Activated CD4-positive, alpha-beta T cell treated with anti-CD3 and anti-CD28 coated beads, Interleukin-2, amount 50 U/mL, for 24 hours (primary cell): ENCODE measurements around the gene IL1RAPL2.
"Not testable (repeated sequence)": the region's sequence is repeated elsewhere in the genome, so short reads cannot be mapped to it uniquely, and the experiment has no call there.

Source experiments
- DNase-seq, 2 donors: peaks; one replicate each; pipeline ENCODE4 v3.0.0-alpha.2; 2020; ENCODE audit warnings: low read depth in 1 of 2, low spot score in 1 of 2

The IL1RAPL2 gene

DNA sequence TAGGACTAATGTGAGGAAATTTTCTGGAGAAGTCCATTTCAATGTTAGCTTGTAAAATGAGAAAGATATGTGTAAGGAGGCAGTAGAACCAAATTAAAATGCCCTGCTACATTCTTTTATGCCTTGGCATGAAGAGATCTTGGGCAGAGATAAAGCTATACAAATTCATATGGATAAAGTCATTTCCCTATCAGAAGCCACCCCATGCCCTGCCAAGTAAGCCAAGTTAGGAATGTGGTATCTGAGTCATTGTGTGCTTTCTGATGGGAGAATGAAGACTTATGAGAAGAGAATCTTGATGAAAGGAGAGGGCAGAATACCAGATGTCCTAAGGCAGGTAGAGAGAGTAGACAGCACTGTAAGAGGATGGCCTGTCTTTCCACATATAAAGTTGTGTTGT, 570.8 kb downstream of the IL1RAPL2 start:
- no peak for DNase-seq

DNA sequence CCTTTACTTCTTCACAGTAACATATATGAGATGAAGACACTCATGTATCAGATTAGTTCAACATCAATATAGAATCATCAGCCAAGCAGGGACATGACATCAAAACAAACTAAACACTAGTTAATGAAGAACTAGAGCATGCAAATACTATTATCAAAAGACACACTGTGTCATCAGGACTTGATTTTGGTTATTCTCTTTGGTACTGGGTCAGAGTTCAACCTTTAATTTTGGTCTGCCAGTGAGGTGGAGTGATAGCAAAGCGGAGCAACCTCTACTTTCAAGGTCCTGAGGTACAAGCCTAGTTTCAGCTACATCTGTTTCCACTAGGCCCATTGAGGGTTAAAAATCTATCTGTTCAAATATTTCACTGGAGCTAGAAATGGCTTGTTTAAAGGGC, 584.0 kb downstream of the IL1RAPL2 start:
- no peak for DNase-seq

DNA sequence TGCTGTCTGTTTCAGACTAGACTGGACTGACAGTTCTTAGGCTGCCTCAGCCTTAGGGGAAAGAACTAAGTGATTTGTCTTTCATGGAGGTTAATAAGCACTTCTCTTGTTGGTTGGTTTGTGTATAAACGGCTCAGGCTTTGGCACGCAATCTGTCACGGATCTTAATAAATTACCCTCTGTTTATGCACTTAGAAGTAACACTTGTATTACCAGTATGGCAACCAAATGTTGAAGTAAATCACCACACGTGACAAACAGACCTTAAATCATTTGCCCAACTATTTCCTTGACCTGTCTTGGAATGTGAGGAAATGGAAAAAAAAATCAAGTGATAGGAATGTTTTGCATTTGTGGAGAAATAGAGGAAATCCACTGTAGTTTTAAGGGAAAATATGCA, 584.6 kb downstream of the IL1RAPL2 start:
- DNase-seq, result no peak

DNA sequence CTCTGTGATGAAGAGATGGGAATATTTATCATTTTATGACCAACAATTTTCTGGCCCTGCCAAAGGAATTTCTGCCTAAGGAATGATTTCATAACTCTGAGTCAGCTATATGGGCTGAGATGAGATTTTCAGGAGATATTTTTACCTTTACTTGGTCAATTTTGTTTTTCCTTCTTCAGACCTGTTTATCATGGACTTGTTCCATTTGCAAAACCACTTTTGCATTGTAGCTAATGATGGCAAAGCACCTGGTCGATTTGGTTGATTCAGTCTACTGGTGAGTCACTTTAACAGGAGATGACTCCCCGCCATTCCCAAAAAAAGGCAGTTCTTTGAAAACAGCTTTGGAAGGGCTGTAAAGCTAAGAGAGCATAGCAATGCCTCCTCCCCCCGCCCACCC, 601.2 kb downstream of the IL1RAPL2 start:
- DNase-seq, result no peak

DNA sequence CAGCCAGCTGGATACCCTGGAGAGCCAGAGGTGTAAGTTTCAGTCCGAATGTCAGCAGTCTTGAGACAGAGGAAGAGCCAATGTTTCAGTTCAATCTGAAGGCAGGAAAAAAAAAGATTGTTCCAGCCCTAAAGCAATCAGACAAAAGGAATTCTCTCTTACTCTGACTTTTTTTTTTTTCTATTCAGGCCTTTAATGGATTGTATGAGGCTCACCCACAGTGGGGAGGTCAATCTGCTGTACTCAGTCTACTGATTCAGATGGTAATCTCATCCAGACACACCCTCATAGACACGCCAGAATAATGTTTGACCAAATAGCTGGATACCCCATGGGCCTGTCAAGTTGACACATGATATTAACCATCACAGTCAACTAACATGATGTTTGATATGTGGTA, 602.6 kb downstream of the IL1RAPL2 start:
- DNase-seq, result no peak

DNA sequence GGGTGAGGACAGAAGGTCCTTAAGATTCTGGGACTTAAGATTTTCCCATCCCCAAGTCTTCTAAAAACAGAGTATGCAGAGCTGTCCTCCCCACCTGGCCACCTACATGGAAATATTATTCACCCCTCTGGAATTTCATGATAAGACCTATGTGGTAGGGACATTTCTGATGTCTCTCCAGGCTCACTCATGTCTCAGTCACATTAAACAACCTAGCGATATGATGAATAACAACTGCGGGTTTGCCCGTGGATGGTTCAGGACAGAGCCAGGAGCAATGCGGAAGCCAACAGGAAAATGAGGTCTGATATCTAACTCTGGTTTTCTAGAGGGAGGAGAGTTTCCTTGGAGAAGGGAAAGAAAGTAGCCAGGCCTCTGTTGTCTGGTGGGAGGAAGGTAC, 607.1 kb downstream of the IL1RAPL2 start:
- no peak for DNase-seq

DNA sequence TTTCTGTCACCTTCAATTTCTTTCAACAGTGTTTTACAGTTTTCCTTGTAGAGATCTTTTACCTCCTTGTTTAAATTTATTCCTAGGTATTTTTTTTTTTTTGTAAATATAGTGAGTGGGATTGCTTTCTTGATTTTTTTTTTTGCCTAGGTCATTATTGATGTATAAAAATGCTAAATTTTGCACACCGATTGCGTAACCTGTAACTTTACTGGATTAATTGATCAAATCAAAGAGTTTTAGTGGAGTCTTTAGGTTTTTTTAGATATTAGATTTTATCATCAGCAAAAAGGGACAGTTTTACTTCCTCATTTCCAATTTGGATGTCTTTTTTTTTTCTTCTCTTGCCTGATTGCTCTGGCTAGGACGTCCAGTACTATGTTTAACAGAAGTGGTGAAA, 613.6 kb downstream of the IL1RAPL2 start:
- DNase-seq, result no peak

DNA sequence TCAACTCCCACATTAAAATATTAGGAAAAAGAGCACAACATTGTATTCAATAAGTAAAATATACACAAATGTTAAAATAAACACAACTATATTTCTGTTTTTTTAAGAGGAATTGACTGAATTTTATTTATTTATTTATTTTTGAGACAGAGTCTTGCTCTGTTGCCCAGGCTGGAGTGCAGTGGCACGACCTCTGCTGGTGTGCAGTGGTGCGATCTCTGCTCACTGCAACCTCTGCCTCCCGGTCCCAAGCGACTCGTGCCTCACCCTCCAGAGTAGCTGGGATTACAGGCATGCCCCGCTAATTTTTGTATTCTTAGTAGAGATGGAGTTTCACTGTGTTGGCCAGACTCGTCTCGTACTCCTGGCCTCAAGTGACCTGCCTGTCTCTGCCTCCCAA, 623.1 kb downstream of the IL1RAPL2 start:
- DNase-seq, result no peak

DNA sequence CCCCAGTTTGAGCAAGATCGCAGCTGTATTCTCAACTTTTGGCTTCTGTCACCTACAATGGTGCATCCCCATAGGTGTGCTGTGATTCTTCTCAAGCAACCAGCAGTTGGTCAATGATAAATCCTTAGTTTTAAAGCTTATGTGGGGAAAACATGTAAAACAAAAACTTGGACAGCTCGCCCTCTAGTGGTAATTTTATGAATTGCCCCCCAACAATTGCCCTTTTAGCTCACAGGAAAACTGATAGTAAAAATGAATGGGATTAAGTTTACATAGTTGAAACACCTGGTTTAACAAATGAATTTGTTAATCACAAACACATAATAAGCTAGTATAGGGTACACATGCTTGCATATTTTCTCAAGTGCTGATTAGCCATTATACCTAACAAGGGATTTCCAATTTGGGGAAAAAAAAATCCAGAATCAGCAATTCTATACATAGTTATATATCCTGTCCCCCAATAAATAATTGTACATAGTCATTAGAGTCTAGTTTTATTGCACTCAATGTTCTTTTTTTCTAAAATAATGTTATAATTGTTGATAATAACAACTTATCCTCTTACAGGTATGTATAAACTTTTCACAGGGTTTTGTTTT, 624.4 kb downstream of the IL1RAPL2 start:
- no peak for DNase-seq

DNA sequence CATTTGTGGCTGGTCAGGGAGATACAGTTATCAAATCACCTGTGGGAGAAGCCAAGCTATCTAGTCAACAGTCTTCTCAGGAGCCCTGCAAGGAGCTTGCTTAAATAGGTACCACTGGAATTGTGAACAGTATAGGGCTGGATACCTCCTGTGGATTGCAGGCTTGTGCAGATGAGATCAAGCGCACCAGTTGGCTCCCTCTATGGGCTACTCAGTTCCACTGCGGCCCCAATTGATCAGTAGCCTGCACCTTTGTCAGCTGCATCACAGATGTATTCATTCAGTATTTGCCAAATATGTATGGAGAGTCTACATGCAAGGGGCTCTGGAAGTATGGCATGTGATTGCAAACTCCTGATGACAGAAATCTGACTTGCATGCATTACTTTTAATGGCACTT, 625.9 kb downstream of the IL1RAPL2 start:
- DNase-seq, result no peak

DNA sequence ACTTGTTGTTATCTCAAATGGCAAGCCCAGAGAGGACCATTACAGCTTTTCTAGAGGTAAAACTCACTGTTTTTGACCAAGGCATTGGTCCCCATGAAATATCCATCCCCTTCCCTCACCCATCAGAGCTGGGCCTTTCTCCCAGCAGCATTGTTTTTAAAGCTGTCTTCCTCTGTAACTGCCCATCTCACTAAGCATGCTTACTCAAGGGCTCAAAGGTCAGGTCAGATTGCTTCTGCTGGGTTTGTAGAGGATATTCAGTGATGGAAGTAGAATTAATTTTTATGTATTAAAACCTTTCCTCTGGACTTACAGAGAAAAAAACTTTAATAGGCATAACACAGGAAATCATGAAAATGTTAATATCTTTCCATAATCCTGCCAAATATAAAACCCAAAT, 643.4 kb downstream of the IL1RAPL2 start:
- DNase-seq, result no peak

DNA sequence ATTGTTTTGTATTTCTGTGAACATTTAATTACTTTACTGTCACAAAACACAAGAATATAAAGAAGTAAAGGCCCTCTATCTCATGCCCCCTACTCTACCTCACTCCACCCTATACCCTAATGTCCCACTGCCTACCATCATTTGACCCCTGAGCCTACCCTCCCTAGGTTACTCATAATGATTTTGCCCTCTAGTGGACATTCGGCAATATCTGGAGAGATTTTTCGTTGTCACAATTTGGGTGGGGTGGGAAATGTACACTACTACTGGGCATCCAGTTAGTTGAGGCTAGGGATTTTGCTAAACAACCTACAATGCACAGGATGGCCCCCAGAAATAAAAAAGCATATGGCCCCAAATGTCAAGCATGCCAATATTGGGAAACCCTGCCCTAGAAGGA, 644.3 kb downstream of the IL1RAPL2 start:
- no peak for DNase-seq

DNA sequence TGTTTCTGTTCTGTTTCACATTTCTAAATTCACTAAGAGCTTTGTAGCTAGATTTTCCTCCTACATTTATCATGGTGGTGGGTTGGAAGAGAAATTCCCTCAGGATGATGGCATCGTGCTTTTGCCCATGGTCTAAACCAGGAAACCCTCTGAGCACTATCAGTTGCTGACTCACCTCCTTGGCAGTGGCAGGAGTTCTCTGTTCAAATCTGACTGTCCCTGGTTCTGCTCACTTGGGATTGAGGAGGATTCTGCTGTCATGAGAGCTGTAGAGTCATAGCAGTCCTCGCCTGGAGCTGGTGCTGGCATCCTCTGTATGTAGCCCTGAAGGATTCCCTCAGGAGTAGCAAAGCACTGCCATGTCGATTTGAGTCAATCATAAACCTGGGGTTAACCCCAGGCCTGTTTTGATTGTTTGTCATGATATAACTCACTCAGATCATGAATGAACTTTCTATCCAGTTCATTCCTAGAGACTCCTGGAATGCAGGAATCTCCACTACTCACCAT, 645.1 kb downstream of the IL1RAPL2 start:
- DNase-seq, result no peak

DNA sequence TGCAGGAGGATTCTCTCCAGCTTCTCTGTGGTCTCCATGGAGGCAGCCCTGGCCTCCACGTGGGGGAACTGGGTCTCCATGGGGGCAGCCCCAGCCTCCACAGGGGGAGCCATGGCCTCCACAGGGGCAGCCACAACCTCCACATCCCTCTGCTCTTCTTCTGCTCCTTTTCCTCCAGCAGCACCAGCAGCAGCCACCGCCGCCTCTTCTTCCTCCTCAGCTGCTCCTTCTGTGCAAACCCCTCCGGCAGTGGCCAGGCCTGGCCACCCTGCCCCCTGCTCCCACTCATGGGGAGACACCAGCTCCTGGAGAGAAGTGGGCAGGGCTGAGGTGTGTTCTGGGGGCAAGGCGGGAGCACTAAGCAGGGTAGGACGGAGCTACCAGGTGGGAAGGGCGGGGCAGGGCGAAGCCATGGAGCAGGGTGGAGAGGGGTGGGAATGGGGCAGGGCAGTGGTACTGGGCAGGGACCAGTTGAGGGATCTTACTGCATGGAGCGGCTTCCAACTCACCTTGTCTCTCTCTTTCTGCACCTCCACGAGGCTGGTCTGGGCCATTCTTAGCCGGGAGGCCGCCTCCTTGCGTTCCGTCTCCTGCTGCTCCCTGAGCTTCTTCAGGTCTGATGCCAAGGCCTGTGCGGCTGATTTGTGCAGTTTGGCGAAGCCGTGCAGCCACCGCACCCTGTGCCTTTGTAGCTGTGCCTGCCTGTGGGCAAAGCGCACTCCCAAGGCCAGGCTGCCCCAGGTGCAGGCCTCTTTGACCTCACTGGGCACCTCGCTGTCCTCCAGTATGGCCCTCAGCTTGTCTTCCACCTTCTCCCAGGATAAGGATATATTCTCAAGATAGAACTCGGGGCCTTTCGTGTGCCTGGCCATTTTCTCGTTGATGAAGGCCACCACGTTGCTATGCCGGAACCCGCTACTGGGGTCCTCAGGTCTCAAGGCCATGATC, 653.7 kb downstream of the IL1RAPL2 start:
- DNase-seq, result no peak

DNA sequence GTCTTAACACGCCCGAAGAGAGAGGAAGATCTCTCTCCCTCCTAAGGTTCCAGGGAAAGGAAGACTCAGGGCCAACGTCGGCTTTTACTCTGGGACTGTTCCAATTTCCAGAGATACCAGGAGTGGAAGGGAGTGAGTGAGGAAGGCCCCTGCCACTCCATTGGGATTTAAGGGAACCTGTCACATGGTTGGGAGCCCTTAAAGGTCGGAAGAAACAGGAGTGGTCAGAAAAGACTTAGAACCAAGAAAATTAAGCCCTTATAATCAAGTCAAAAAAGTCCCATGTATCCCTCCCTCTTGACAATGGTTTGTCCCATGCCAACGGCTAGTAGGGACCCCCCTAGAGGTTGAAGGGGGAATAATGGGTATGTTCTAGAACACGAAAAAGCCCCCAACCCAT, 654.6 kb downstream of the IL1RAPL2 start, which contains the start of gene TEX13A:
Gene TEX13A, minus strand, starts transcription at position 59 of the 400 bp plus-strand sequence. CDS start 297 bp downstream, outside the sequence.
- DNase-seq, result no peak

DNA sequence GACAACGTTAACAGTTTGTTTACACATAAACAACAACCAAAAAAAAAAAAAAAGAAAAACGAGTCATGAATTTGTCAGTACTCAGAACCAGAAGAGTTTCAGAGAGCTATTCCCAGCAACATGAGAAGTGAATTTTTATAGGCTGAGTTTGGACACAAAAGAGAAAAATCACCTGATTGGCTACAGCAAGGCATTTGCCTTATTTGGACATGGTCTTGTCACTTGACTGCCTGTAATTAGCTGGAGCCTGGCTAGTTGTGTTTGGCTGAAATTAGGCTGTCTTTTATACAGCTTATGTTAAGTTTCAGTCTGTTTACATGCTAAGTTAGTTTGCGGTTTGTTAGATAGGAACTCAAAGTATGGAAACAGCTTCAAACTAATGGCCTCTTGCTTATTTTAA, 655.4 kb downstream of the IL1RAPL2 start:
- no peak for DNase-seq

DNA sequence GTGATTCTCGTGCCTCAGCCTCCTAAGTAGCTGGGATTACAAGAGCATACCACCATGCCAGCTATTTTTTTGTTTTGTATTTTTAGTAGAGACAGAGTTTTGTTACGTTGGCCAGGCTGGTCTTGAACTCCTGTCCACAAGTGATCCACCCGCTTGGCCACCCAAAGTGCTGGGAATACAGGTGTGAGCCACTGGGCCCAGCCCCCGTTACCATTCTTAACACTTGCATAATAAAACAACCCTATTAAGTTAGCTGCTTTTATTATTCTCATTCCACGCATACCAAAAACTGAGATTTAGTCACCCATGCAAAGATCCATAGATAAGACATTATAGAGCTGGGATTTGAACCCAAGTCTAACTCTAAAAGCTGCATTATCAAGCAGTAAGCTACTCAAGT, 660.5 kb downstream of the IL1RAPL2 start:
- DNase-seq, result no peak

DNA sequence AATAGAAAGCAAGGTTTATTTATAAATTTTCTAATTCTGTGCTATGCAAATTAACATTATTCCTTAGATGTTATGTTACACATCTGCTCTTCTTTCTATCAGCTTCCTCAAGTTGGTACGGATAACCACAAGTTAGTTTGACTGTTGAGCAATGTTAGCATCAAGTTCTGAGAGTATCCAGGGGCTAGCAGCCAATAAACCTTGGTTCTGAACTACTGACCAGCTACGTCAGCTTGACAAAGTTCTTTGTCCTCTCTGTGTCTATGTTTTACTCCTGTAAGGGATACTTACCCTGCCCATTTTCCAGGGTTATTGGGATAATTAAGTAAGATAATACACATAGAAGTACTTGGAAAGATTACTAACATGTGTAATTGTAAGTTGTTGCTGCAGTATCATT, 662.6 kb downstream of the IL1RAPL2 start:
- no peak for DNase-seq

DNA sequence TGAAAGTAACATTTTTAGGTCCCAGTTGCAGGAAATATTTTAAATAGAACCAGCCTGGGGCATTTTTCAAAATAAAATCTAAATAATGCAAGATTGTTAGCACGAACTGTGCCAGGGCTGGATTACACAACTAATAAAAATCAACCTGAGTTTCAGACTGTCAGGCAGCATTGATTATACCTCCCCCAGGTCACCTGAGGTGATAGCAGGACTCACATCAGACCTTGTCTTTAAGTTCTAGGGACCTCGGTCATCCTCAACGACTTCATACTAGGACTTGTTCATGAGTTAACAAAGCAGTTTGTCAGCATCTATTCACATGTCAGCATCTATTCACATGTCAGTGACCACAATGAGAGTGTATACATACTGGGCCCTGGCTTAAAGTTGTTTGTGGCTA, 663.1 kb downstream of the IL1RAPL2 start:
- no peak for DNase-seq

DNA sequence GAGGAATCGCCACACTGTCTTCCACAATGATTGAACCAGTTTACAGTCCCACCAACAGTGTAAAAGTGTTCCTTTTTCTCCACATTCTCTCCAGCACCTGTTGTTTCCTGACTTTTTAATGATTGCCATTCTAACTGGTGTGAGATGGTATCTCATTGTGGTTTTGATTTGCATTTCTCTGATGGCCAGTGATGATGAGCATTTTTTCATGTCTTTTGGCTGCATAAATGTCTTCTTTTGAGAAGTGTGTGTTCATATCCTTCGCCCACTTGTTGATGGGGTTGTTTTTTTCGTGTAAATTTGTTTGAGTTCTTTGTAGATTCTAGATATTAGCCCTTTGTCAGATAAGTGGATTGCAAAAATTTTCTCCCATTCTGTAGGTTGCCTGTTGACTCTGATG, 671.4 kb downstream of the IL1RAPL2 start:
- not testable (repeated sequence) for DNase-seq

DNA sequence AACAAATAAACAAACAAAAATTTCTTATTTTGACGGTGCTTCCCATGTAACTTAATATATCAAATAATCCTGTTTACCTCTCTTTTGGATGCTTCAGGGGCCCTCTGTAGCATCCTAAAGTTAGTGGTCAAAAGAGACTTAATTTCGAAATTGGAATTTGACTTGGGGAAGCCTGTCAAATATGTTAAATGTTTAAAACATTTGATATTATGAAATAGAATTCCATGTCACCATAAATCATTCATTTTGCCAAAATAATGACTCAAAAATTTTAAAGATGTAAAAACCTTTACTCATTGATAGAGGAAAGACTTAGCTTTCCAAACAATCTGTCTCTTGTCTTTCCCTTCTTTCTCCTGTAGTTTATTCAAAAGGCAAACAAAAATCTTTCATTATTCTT, 675.1 kb downstream of the IL1RAPL2 start:
- DNase-seq, result no peak

DNA sequence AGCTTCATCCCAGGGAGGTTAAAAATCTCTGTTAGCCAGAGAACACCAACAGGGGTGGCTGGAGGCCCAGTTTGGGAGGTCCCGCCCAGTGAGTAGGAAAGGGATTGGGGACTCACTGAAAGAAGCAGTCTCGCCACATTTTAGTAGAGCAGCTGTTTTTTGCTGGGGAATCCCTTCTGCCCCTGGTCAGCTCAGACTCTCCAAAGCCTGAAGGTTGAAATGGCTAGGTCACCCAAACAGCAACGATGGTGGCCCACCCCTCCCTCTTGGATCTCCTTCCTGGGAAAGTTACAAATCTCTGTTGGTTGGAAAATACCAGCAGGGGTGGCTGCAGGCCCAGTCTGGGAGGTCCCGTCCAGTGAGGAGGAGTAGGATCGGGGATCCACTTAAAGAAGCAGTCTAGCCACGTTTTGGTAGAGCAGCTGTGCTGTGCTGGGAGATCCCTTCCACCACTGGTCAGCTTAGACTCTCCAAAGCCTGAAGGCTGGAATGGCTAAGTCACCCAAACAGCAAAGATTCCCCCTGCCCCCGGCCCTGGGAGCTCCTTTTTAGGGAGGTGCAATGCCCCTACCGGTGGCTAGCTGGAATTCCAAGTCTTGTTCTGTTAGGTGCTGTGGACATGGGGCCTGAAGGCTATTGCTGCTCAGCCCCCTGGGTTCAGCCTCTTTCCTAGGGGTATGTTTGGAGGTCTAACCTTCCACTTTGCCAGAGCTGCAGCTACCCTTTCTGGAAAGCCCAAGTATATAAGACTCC, 694.5 kb downstream of the IL1RAPL2 start:
- DNase-seq, result no peak
